HUES6 (cell line): ENCODE data around the gene LOX.

Source experiments
- H3K27ac ChIP-seq: 2 replicates; pipeline ENCODE4 v1.7.0; 2013; ENCODE audit warnings: low read depth, mild to moderate bottlenecking, low read length, inconsistent platforms
- H3K27me3 ChIP-seq: 2 replicates; pipeline ENCODE4 v1.6.1; 2013; ENCODE audit warnings: low read length; ENCODE audit not compliant: control insufficient read depth, insufficient read depth
- H3K36me3 ChIP-seq: 2 replicates; pipeline ENCODE4 v1.6.1; 2013; ENCODE audit warnings: low read length; ENCODE audit not compliant: control insufficient read depth, insufficient read depth
- H3K4me1 ChIP-seq: 2 replicates; pipeline ENCODE4 v1.6.1; 2013; ENCODE audit warnings: low read length; ENCODE audit not compliant: control insufficient read depth, insufficient read depth
- H3K4me3 ChIP-seq: 2 replicates; pipeline ENCODE4 v1.5.1; 2013; ENCODE audit warnings: low read depth, low read length
- H3K9ac ChIP-seq: one replicate; pipeline ENCODE4 v1.6.1; 2013; ENCODE audit warnings: mild to moderate bottlenecking, low read length
- H3K9me3 ChIP-seq: 2 replicates; pipeline ENCODE4 v1.6.1; 2013; ENCODE audit warnings: low read depth, low read length; ENCODE audit not compliant: control insufficient read depth, insufficient read depth

The LOX gene

DNA sequence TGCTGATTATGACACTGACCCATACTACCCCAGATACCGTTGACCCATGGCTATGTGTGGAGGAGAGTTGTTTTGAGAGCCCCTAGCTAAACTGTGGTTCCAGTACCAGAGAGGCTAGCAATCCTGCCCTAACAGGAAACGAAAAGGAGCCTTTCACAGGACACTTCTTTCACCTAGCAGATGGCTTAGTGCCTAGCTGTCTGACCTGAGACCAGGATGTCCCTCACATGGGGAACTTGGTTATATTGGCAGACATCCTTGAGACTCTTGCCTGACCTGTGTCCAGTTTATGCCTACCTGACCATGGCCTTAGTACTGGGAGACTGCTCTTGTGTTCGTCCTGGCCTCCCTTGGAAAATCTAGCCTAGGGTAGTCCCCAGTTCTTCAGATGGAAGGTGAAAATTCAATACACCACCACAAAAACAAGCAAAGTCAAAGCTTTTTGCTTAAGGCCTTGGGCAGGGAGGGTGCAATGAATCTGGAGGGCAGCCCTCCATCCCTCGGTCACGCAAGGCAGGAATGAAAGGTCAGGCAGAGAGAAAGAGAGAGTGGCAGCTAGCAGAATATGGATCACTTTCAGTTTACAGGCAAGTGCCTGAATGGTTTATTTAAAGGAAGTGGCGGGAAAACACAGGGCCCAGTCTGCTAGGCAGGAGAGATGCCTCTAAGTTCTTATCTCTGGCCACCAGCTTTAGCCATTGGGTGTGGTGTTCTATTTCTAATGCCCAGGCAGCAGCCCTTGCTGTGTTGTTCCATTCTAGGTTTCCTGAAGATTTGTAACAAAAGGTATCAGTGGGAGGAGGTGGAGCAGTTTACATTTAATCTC is 34.9 kb upstream of the LOX start:
- Histone ChIP-seq H3K27ac (no peak overlapping the region), H3K36me3 (no peaks in the 10 kb centered on the region), H3K27me3 (no peaks in the 10 kb centered on the region), H3K4me1 (no peaks in the 10 kb centered on the region), H3K9ac (no peak overlapping the region), H3K4me3 (no peak overlapping the region), H3K9me3 (no peaks in the 10 kb centered on the region)

DNA sequence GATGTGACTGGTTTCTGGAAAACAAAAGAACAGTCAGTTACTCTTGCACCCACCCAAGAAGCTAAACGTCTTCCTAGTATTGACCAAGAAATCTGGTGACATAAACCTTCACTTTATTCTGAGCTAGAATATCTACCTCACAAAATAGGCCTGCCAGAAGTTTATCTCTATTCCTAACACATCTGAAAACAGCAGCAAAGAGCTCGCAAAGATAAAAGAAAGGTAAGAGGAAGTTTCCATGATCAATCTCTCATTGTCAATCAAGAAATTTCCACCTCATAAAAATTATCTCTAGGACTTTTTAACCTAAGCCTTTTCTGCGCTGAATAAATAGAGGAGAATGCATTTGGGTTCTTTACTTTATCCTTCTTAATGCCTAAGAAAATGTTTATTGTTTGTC is 34.0 kb upstream of the LOX start:
- no peaks in the 10 kb centered on the region for H3K9me3 ChIP-seq
- no peaks in the 10 kb centered on the region for H3K27me3 ChIP-seq
- no peaks in the 10 kb centered on the region for H3K36me3 ChIP-seq
- no peak overlapping the region for H3K4me3 ChIP-seq
- H3K4me1 ChIP-seq: no peaks in the 10 kb centered on the region
- no peak overlapping the region for H3K9ac ChIP-seq
- no peak overlapping the region for H3K27ac ChIP-seq

GRCh38 chr5:122111460-122111859 is 33.4 kb upstream of the LOX start:
- Histone ChIP-seq H3K4me1 (no peaks in the 10 kb centered on the region), H3K9me3 (no peaks in the 10 kb centered on the region), H3K36me3 (no peaks in the 10 kb centered on the region), H3K9ac (no peak overlapping the region), H3K4me3 (no peak overlapping the region), H3K27ac (no peak overlapping the region), H3K27me3 (no peaks in the 10 kb centered on the region)

DNA sequence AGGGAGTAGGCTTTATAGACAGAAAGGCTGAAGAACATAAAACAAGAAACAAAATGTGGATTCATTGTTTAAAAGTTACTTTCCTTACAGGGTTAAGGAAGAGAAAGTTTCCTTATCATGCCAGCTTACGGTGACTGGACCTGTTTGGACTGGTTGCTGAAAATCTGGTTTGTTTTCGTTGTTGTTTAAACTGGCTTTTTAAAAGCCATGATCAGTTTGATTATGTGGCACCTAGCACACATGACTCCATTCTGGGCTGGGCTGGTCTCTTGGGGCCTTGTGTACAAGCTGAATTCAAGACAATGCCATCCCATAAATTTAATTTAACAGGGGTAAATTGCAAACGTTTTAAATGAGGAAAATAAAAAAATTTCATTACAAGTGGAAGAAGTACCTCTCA is 32.9 kb upstream of the LOX start:
- no peak overlapping the region for H3K27ac ChIP-seq
- H3K4me1 ChIP-seq: no peaks in the 10 kb centered on the region
- H3K9ac ChIP-seq: no peak overlapping the region
- no peaks in the 10 kb centered on the region for H3K9me3 ChIP-seq
- H3K36me3 ChIP-seq: no peaks in the 10 kb centered on the region
- no peak overlapping the region for H3K4me3 ChIP-seq
- H3K27me3 ChIP-seq: no peaks in the 10 kb centered on the region

GRCh38 chr5:122107016-122107415 is 29.0 kb upstream of the LOX start:
- Histone ChIP-seq H3K27ac (no peak overlapping the region), H3K27me3 (no peaks in the 10 kb centered on the region), H3K4me1 (no peaks in the 10 kb centered on the region), H3K9me3 (no peaks in the 10 kb centered on the region), H3K4me3 (no peak overlapping the region), H3K9ac (no peak overlapping the region), H3K36me3 (no peaks in the 10 kb centered on the region)

DNA sequence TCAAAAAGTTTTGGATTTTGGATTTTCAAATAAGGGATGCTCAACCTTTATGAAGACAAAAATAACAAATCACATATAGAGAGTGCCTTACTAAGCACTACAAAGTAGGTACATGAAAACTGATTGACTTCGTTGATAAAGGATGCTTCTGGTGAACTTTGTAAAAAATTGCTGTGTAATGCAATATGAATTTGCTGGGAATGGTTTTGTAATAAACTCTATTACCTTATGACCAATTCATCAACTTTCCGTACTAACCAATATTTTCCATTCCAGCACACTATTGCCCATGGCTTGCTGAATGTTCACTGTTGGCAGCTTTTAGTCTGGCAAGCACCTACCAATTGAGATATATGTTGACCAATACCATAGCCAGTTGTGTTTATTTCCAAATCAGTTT is 27.9 kb upstream of the LOX start:
- peaks cover 2% of the 10 kb centered on the region; the same call in 1 of the 2 replicates for H3K4me1 ChIP-seq

DNA sequence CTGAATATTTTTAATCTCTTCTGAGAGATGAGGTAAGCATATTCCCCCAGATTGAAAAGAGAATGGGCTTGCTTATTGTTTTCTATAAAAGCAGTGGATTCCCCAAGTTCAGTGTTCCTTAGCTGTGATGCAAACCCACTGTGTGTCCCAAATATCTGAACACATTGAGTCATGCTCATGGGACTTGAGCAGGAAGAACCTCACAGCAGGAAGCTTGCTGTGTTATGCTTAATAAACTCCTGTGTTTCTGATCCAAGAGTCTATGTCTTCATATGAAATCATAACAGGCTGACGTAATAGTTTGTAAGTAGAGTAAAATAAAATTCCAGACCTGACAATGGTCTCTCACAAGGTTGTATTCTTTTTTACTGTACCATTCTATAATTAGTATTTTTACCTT is 24.8 kb upstream of the LOX start:
- Histone ChIP-seq H3K9ac (no peak overlapping the region), H3K27me3 (no peaks in the 10 kb centered on the region)

More for the DNA sequence above, 27.9 kb upstream of the LOX start:
- Histone ChIP-seq H3K4me3 (no peak overlapping the region), H3K9ac (no peak overlapping the region), H3K9me3 (no peaks in the 10 kb centered on the region), H3K36me3 (no peaks in the 10 kb centered on the region), H3K27ac (no peak overlapping the region), H3K27me3 (no peaks in the 10 kb centered on the region)

DNA sequence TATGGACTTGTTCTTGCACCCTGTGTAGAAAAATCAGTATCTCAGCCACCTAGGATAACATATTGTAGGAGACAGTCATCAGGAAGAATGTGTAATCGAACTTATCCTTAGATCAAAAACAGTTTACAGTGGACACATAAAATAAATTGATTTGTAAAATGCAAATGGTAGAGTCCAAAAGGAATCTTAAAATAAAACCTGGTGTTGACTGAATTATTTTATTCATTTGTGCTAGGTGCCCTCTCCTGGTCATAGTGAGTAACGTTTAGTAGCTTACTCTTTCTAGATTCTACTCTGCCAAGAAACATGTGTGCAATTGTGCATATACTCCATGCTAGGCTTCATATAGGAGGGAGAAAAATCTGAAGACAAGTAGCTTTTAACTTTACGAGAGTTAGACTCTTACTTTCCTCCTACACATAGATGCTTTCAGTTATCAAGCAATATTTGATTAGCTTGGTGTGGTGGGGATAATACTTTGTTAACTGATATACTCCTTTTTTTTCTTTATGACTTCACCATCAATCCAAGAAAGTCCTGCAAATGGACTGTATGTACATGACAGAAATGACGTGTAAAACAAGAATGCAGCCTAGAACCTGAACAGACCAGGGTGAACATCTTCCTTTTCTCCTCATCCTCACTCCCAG is 23.7 kb upstream of the LOX start:
- H3K4me3 ChIP-seq: no peak overlapping the region
- H3K4me1 ChIP-seq: peaks cover 17% of the 10 kb centered on the region
- H3K36me3 ChIP-seq: no peaks in the 10 kb centered on the region
- no peaks in the 10 kb centered on the region for H3K9me3 ChIP-seq
- no peak overlapping the region for H3K27ac ChIP-seq
- H3K27me3 ChIP-seq: no peaks in the 10 kb centered on the region
- H3K9ac ChIP-seq: no peak overlapping the region

More for the DNA sequence above, 24.8 kb upstream of the LOX start:
- no peaks in the 10 kb centered on the region for H3K9me3 ChIP-seq
- H3K4me3 ChIP-seq: no peak overlapping the region
- no peaks in the 10 kb centered on the region for H3K36me3 ChIP-seq
- H3K27ac ChIP-seq: no peak overlapping the region
- H3K4me1 ChIP-seq: peaks cover 17% of the 10 kb centered on the region

DNA sequence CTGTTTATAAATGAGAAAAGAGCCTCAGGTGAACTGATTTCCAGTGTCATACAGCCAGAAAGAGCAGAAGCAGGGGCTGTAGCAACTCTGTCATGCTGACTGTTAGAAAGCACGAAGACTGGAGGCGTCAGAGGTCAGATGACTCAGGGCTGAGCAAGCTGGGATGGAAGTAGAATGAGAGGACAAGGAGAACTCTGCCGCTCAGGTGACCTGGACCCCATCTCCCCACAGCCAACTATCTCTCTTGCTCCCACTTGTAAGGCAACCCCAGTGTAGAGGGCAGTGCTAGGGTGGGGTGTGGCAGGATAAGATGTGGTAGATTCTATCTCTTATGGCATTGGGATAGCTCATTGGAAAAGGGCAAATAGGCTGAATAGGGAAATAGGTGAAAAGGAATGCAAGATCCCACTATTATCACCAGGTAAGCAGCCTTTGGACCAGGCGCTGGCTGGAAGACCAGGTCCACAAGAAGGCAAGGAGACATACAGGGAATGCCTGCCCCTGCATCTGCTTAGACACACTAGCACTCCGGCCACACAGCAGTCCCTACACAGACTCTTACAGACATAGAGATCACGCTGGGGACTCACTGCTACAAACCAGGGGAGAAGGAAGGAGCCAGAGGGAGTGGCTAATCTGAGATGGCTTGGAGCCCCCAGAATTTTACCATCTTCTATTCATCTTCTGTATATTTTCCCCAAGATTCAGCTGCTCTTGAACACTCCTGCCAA is 21.2 kb upstream of the LOX start:
- Histone ChIP-seq H3K4me1 (peaks cover 17% of the 10 kb centered on the region), H3K9me3 (no peaks in the 10 kb centered on the region), H3K4me3 (no peak overlapping the region), H3K27ac (no peak overlapping the region), H3K9ac (no peak overlapping the region), H3K27me3 (no peaks in the 10 kb centered on the region), H3K36me3 (no peaks in the 10 kb centered on the region)

GRCh38 chr5:122097391-122097790 is 19.3 kb upstream of the LOX start:
- Histone ChIP-seq H3K9ac (no peak overlapping the region), H3K4me1 (peaks cover 17% of the 10 kb centered on the region), H3K27me3 (no peaks in the 10 kb centered on the region), H3K27ac (no peak overlapping the region), H3K36me3 (no peaks in the 10 kb centered on the region), H3K9me3 (no peaks in the 10 kb centered on the region), H3K4me3 (no peak overlapping the region)

GRCh38 chr5:122095158-122095557 is 17.1 kb upstream of the LOX start:
- no peak overlapping the region for H3K4me3 ChIP-seq
- no peaks in the 10 kb centered on the region for H3K9me3 ChIP-seq
- H3K9ac ChIP-seq: no peak overlapping the region
- no peaks in the 10 kb centered on the region for H3K27me3 ChIP-seq
- no peak overlapping the region for H3K27ac ChIP-seq
- peaks cover 10% of the 10 kb centered on the region for H3K4me1 ChIP-seq
- no peaks in the 10 kb centered on the region for H3K36me3 ChIP-seq
